ENCODE data around the gene MSN.

- TF ChIP-seq CTCF (conservative IDR thresholded peaks at IDR 0.05 in 1 of 2, IDR thresholded peaks at IDR 0.05 in 1 of 2; ENCODE audit: extremely low read depth in 1 of 2, insufficient read depth in 1 of 2, low read depth in 1 of 2, low read length in 2 of 2) = no peak
- TF ChIP-seq EZH2 (IDR thresholded peaks at IDR 0.05; ENCODE audit: borderline replicate concordance, low read length) = no peak
Measured at GRCh38 chrX:65740909-65741308, 73.5 kb downstream of the MSN start.

Data from mammary epithelial cell (primary cell).